ENCODE data around the gene ESRRG.

DNA sequence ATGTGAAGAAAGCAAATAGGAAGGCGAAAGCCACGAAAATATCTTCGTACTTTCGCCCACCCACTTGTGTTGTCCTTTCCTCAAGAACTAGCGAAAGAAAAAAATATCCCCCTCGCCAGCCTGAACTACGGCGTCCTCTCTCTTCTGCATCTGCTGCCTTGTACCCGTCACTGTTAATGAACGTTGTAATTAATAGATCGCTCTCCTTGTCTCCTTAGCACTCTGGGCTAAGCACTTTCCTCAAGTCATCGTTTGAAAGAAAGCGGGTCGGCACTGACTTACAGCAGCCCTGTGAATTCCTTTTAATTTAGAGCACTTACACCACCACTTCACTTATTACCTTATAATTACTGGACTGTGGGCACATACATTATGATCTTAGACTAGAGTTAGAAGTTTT is 44.1 kb downstream of the ESRRG start:
- TF ChIP-seq CTCF (IDR thresholded peaks at IDR 0.05), result no peak
- TF ChIP-seq POLR2A (IDR thresholded peaks at IDR 0.05), result no peak
